PC-9 (cell line): ENCODE measurements around the gene MARS1. TPM values are rescaled to one million over a fixed set of nuclear protein-coding genes. Genes with fewer than 3 reads are reported as not detected.

Source experiments
- BruUV-seq: library from RNA; stranded (reverse); fragments of 400-500 nt; replicated peaks from 2 replicates; lab custom pipeline; 2021; lab: Mats Ljungman, UMichigan
- CTCF ChIA-PET: fragments of 300-600 bp; sonication (Branson Sonifier 250); formaldehyde crosslinking; loops from one replicate; lab custom pipeline; 2022; ENCODE audit warnings: antibody characterized with exemption; lab: Charles Lee
- POLR2A ChIA-PET: fragments of 300-600 bp; sonication (Branson Sonifier 250); formaldehyde crosslinking; loops from one replicate; lab custom pipeline; 2022; ENCODE audit warnings: antibody characterized with exemption; ENCODE audit not compliant: unreplicated experiment; lab: Charles Lee
- DNase-seq, 2 experiments: peaks; one replicate each; pipeline versions ENCODE4 v3.0.0 to v3.0.0-alpha.2; 2015 to 2022; ENCODE audit warnings: mixed read lengths in 1 of 2
- H2AFZ ChIP-seq: fragments of 200-600 bp; sonication (generic); 2 replicates; pipeline ENCODE4 v1.8.1; 2017; ENCODE audit warnings: antibody characterized with exemption
- H3F3A ChIP-seq: fragments of 200-600 bp; sonication (generic); 2 replicates; pipeline ENCODE4 v1.8.1; 2017; ENCODE audit warnings: antibody characterized with exemption, mild to moderate bottlenecking, low read depth; ENCODE audit not compliant: insufficient read depth
- H3K27ac ChIP-seq: fragments of 200-600 bp; sonication (generic); 2 replicates; pipeline ENCODE4 v1.6.1; 2016; ENCODE audit warnings: mixed run types
- H3K27me3 ChIP-seq: fragments of 200-600 bp; sonication (generic); 2 replicates; pipeline ENCODE4 v1.6.1; 2016; ENCODE audit warnings: low read depth, mixed run types; ENCODE audit not compliant: insufficient read depth
- H3K36me3 ChIP-seq: fragments of 200-600 bp; sonication (generic); 2 replicates; pipeline ENCODE4 v1.6.1; 2016; ENCODE audit warnings: low read depth, mixed run types
- H3K4me1 ChIP-seq: fragments of 200-600 bp; sonication (generic); replicated peaks from 2 replicates; pipeline ENCODE4 v1.6.1; 2016; ENCODE audit warnings: mixed run types; ENCODE audit not compliant: insufficient read depth
- H3K4me2 ChIP-seq: fragments of 200-600 bp; sonication (generic); 2 replicates; pipeline ENCODE4 v1.6.1; 2017; ENCODE audit warnings: mixed run types
- H3K4me3 ChIP-seq: fragments of 200-600 bp; sonication (generic); 2 replicates; pipeline ENCODE4 v1.6.1; 2016; ENCODE audit warnings: mixed run types
- H3K79me2 ChIP-seq: fragments of 200-600 bp; sonication (generic); 2 replicates; pipeline ENCODE4 v1.6.1; 2017; ENCODE audit warnings: low read depth, mixed run types
- H3K9me2 ChIP-seq: fragments of 200-600 bp; sonication (generic); 2 replicates; pipeline ENCODE4 v1.8.1; 2017; ENCODE audit warnings: mild to moderate bottlenecking; ENCODE audit not compliant: insufficient read depth
- H3K9me3 ChIP-seq: fragments of 200-600 bp; sonication (generic); 2 replicates; pipeline ENCODE4 v1.8.1; 2016; ENCODE audit warnings: low read depth; ENCODE audit not compliant: insufficient read depth
- H4K20me1 ChIP-seq: fragments of 200-600 bp; sonication (generic); 2 replicates; pipeline ENCODE4 v1.8.1; 2017; ENCODE audit not compliant: insufficient read depth
- EZH2 ChIP-seq: fragments of 200-600 bp; sonication (generic); IDR thresholded peaks from 2 replicates; pipeline ENCODE4 v1.8.0; 2017; ENCODE audit warnings: antibody characterized with exemption, low read depth
- intact Hi-C: fragments of 100-400 bp; cut with micrococcal nuclease; formaldehyde crosslinking; loops from one replicate; pipeline ENCODE4 v1.10.0; 2022; ENCODE audit not compliant: unreplicated experiment
- total RNA-seq: library from RNA; stranded (reverse); gene quantifications from 2 replicates; pipeline ENCODE4 v1.2.3, GENCODE V29; 2021
- TF ChIP-seq, protein P1 (sequence below): fragments of 200-600 bp; sonication (generic); conservative IDR thresholded peaks from 2 replicates; pipeline ENCODE4 v1.6.1; 2017; ENCODE audit warnings: mixed run types, antibody characterized with exemption, mild to moderate bottlenecking, moderate library complexity

The MARS1 gene
- total RNA-seq, 1 experiment from 2014 or later, result 307 TPM

DNA sequence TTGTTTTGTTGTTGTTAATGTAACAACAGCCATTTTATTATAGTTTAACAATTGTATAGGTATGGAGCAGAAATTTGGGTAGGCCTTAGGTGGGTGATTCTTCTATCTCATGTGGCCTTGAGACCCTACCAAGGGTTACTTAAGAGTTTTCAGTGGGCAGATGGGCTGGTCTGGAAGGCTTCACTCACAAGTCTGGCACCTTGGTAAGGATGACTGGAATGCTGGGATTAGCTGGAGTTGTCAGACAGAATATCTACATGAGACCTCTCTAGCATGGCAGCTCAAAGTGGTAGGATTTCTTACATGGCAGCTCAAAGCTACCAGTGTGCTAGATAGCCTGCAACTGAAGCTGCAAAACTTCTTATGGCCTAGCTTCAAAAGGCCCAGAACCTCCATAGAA is 2.2 kb upstream of the MARS1 start:
- Histone ChIP-seq H3F3A (peaks cover 22% of the 10 kb centered on the region; the same call in 1 of the 2 replicates), H3K9me3 (no peaks in the 10 kb centered on the region), H3K79me2 (peaks cover 27% of the 10 kb centered on the region), H3K27me3 (peaks cover 12% of the 10 kb centered on the region; the same call in 1 of the 2 replicates), H3K4me1 (no peaks in the 10 kb centered on the region; the same call in 1 of the 2 replicates), H3K4me3 (no peak overlapping the region), H2AFZ (no peak overlapping the region), H3K4me2 (no peak overlapping the region), H4K20me1 (peaks cover 19% of the 10 kb centered on the region), H3K36me3 (peaks cover 22% of the 10 kb centered on the region), H3K9me2 (no peaks in the 10 kb centered on the region), H3K27ac (no peak overlapping the region)
- no TSS peak for BruUV-seq
- ChIA-PET CTCF (no interaction called here), POLR2A (interaction anchor here (0.6 kb wide), 2 partner anchors 26 to 62 kb away, joined by 4 read pairs; partner anchors contain the start of gene GLI1)
- intact Hi-C loops, result no loop called here
- no peak for TF ChIP-seq EZH2
- TF ChIP-seq, protein P1, sequence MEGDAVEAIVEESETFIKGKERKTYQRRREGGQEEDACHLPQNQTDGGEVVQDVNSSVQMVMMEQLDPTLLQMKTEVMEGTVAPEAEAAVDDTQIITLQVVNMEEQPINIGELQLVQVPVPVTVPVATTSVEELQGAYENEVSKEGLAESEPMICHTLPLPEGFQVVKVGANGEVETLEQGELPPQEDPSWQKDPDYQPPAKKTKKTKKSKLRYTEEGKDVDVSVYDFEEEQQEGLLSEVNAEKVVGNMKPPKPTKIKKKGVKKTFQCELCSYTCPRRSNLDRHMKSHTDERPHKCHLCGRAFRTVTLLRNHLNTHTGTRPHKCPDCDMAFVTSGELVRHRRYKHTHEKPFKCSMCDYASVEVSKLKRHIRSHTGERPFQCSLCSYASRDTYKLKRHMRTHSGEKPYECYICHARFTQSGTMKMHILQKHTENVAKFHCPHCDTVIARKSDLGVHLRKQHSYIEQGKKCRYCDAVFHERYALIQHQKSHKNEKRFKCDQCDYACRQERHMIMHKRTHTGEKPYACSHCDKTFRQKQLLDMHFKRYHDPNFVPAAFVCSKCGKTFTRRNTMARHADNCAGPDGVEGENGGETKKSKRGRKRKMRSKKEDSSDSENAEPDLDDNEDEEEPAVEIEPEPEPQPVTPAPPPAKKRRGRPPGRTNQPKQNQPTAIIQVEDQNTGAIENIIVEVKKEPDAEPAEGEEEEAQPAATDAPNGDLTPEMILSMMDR, result no peak
- no peak for DNase-seq

- Histone ChIP-seq H3K27ac (no peak overlapping the region), H3F3A (peaks cover 34% of the 10 kb centered on the region; the same call in 1 of the 2 replicates), H3K36me3 (peaks cover 34% of the 10 kb centered on the region), H3K9me2 (no peaks in the 10 kb centered on the region), H3K79me2 (peaks cover 37% of the 10 kb centered on the region), H4K20me1 (peaks cover 27% of the 10 kb centered on the region), H3K4me3 (peak overlapping the region; percentile 97; the same call in 1 of the 2 replicates), H3K4me2 (peak overlapping the region; percentile 49; the same call in 1 of the 2 replicates), H2AFZ (no peak overlapping the region), H3K4me1 (no peaks in the 10 kb centered on the region; the same call in 1 of the 2 replicates), H3K27me3 (no peaks in the 10 kb centered on the region), H3K9me3 (no peaks in the 10 kb centered on the region)
- DNase-seq, result no peak
- CTCF ChIA-PET, result interaction anchor here (0.6 kb wide), 1 partner anchor 828 kb away, joined by 3 read pairs; no protein-coding TSS in a partner anchor
- intact Hi-C loops, result no loop called here
- BruUV-seq, result no TSS peak
- POLR2A ChIA-PET, result no interaction called here
- TF ChIP-seq, protein P1, result no peak
- TF ChIP-seq EZH2, result no peak
Observed at GRCh38 chr12:57487055-57487596, 742 bp upstream of the MARS1 start.

DNA sequence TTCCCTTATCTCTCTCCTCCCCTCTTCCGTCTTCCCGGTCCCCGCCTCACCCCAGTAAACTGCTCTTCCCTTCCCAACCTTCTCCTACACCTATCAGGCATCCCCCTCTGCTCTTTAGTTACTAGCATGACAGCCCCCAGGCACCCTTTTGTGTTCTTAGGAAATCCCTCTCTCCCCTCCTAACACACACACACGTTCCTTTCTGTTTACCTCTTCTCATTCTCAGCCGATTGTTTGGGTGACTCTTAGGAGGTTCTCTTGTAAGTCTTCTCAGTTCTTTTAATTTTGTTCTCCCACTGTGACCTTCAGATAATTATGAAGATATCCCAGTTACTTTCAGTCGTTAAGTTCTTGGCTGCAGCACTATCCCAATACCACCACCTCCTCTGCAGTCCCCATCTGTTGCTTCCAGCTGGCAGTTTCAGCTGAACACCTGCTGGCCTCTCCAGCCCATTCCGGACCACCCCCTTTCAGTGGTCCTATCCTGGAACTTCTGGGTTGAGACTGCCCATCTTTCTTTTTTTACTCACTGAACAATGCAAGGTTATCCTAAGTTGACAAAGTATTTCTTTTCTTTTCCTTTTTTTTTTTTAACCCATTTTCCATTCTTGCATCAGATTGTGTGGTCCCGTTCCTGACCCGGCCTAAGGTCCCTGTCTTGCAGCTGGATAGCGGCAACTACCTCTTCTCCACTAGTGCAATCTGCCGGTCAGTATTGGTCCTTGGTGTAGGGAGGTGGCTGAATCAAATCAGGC is 711 bp downstream of the MARS1 start:
- POLR2A ChIA-PET, result no interaction called here

More for the DNA sequence above, 711 bp downstream of the MARS1 start:
- no peak for TF ChIP-seq EZH2
- TF ChIP-seq, protein P1, result no peak
- Histone ChIP-seq H3K4me2 (peak overlapping the region; percentile 98), H3K36me3 (peaks cover 43% of the 10 kb centered on the region), H3K9me2 (no peaks in the 10 kb centered on the region), H3K79me2 (peaks cover 41% of the 10 kb centered on the region), H4K20me1 (peaks cover 33% of the 10 kb centered on the region), H3K4me3 (peak overlapping the region; percentile 97), H3K27ac (peak overlapping the region; percentile 73), H3K27me3 (no peaks in the 10 kb centered on the region), H3F3A (peaks cover 35% of the 10 kb centered on the region; the same call in 1 of the 2 replicates), H3K4me1 (no peaks in the 10 kb centered on the region; the same call in 1 of the 2 replicates), H2AFZ (peak overlapping the region; percentile 9; the same call in 1 of the 2 replicates), H3K9me3 (no peaks in the 10 kb centered on the region)
- CTCF ChIA-PET, result interaction anchor here (0.6 to 0.7 kb wide), 2 partner anchors 32 to 356 kb away, joined by 3 to 11 read pairs; no protein-coding TSS in a partner anchor
- no peak for DNase-seq
- intact Hi-C loops, result no loop called here
- BruUV-seq, result no TSS peak
